HG03439 (cell line): ENCODE results near the gene MCTP1.

Source experiments
- ATAC-seq: cut with Tn5 transposase; IDR thresholded peaks from one replicate; pipeline ENCODE4 v1.9.1; 2021; ENCODE audit warnings: mild to moderate bottlenecking, moderate library complexity; ENCODE audit not compliant: unreplicated experiment

Gene MCTP1

DNA sequence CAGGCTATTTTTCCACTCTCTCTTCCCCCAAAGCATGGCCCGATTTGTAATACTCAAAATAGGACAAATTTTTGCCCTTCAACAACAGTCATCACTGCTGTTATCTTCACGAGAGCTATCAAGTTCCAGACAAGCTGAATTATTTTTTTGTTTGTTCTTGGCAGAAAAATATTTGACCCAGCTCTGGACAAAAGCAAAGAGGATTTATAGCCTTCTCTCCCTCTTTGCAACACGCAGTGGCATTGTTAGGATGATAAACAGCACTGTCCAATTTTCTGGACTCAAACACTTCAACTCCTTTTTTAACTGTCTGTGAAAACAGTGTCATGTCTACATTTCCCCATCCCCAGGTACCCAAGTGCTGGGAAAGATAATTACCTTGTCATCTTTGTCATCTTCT lies 506.2 kb downstream of the MCTP1 start:
- no peak for ATAC-seq

DNA sequence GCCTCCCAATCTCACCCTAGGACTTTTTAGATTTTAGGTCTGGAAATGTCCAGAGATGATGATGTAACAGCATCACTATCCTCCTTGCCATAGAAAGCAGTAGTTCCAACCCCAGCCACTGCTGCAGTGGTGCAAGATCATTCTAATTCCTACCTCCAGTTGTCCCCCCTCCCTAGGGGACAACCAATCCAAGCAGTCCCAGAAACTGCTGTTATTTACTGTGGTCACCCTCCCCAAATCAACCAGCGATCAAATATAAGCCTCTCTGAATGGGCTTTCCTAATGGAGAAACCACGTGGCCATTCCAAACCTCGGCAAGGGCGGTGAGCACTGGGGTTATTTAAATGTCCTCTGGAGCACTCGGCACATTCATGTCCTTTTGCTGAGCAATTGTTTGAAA lies 506.6 kb downstream of the MCTP1 start:
- no peak for ATAC-seq

DNA sequence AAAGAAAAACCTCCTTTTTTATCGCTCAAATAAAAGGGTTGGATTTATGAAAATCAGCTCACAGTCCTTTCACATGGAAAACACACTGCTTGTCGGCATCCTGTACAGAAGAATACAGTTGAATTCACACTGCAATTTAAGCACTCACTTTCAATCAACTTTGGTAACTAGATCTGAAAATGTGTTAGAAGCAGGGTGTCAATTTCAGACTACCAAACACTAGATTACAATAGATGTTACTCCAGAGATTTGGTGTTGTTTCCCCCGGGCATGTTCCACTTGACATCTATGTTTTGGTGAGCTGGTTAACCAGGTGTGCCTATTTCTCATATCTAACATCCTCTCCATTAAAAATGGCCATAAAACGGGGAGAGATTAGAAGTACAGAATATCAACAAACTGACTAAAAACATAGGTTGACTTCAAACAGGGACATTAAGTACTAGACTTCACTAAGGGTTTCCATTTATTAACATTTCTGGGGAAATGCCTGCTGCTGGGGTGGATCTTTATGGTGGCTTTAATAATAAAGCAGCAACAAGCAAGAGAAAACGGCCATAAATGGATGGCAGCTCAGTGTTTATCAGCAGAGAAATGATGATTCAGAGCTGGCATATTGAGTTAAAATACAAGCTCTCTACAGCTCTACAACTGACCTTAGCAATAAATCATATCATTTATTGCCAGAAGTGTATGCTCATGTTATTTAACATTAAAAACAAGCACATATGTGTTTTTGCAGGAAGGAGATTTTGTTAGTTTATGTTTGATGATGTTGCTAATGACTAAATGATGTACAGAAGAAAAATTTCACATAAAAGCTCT lies 507.6 kb downstream of the MCTP1 start:
- ATAC-seq = no peak

DNA sequence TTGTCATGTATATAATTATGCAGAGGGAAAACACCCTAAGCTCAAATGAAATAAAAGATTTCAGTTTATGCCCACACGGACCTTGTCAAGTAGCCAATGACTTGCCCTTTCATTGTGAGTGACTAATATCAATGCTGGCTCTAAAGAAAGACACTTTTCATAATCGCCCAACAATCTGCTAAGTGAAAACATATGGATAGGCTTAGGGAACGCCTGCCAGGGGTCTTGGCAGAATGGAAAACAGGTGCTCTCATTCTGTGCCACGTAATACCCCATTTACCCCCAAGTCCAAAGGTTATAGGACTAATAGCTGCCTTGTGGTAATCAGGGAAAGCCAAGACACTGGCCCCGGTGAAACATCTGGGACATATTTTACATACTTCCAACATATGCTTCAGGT lies 508.7 kb downstream of the MCTP1 start:
- no peak for ATAC-seq

DNA sequence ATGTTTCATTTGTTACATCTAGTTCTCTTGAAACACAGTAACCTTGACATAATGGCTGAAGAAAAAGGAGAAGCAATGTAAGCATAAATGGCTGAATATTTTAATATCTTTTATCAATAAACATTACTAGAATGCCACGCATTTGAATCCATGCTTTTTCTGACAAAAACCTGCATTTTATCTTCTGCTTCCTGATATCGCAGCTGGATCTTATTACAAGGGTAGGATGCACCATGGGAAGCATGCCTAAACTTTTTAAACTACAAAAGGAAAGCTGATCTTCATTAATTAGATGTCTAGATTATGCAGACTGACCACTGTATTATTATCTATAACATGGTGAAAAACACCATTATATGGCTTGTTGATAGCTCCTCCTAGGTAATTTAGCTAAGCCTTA lies 509.8 kb downstream of the MCTP1 start:
- ATAC-seq = no peak

DNA sequence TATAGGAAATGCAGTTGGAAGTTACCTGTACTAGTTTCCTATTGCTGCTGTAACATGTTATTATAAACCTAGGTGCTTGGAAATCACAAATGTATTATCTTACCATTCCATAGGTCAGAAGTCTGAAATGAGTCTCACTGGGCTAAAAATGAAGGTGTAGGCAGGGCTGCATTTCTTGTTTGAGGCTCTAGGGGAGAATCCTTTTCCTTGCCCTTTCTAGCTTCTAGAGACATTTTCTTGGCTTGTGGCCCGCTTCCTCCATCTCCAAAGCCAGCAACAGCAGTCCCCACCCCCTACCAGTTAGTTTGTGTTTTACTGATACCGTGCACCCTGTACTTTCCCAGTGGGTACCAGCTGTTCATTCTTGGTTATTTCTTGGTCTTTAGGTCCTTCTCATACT lies 513.2 kb downstream of the MCTP1 start:
- no peak for ATAC-seq

DNA sequence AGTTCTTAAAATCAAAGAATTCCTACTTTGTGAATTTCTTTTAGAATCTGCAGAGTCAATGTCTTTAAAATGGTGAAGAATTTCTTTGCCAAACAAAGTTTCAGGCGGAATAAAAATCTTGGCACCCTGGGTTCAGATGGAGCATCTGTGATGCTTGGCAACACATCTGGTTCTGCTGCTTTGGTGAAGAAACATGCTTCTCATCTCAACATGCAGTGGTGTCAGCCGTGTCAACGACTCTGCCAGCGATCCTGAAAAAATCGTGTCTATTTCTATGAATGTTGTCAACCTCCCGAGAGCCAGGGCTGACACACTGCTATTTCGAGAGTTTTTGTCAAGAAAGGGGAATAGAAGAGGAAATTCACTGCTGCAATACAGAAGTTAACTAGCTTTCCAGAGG lies 514.9 kb downstream of the MCTP1 start:
- no peak for ATAC-seq

DNA sequence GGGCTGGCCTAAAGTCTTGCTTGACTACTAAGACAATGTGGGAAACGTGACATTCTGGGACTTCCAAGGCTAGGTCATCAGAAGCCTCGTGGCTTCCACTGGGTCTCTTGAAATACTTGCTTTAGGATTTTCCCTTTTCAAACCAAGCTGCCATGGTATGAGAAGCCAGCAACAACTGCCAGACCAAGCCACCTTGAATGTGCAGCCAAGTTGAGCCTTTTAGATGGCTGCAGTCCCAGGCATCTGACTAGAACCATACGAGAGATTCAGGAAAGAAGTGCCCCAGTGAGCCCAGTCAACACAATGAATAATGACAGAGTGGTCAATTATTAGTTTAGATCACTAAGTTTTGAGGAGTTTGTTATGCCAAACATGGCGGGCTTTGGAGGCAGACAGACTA lies 523.1 kb downstream of the MCTP1 start:
- no peak for ATAC-seq

DNA sequence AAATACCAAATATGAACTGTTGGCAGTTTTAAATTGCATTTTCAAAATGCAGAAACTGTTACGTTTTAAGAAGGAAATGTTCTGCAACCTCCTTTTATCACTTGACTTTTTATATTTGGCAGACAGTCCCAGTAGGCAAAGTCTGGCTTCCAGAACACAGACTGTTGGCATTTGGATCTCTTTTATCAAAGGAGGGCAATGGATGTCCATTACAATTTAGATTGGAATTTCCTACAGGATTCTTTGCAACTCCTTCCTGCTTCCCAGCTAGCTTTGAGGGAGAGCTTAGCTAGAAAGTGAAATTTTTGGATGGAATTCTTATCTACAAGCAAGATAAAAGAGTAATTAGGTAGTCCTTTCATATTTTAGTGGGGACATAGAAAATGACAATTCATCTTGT lies 523.8 kb downstream of the MCTP1 start:
- ATAC-seq = no peak

DNA sequence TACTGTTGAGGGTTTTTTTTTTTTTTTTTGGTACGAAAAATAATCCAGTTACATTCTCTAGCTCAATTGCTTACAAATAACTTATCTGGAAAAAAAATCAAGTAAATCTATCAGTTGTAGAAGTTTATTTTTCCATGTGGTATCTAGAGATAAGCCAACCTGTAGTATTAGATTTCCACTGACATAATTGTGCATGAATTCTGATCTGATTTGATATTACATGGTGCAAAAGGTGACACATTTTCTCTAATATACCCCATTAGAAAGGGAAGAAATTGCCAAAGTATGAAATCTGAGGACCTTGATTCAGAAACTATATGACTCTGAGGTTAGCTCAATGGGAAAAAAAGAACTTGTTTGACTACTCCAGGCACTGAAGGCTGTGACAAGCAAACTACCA lies 524.9 kb downstream of the MCTP1 start:
- ATAC-seq = no peak

DNA sequence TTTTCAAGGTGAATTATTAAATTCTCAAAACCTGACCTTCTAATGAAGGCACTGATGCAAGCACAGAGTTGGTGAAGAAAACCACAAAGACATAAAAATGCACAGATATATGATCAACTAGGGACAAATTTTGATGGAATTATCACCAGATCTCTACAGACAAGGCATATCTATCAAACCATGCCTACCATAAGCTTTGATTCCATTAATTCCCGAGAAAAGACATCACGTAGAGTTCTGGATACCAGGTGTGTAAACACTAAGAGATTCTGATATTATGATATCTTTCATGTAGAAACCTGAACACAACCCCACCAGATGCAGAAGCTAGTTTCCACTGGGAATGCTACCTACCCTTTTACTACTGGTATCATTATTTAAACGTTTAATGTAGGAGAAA lies 525.9 kb downstream of the MCTP1 start:
- no peak for ATAC-seq

DNA sequence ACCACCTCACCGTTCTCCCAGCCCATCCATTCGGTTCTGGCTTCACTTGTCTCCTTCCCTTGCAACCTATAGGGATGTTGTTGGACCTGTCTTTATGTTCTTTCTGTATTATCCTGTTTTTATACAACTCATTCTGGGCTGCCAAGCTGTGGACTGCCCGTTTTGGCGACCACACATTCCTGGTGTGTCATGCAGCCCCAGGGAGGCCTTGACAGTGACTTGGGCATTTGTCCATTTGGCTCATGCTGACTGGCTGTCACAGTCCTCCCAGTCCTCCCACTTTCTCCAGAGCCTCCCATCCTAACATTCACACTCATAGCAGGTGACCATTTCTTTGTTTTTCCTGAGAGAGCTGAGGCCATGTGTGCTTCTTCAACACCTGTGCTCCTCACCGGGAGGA lies 530.1 kb downstream of the MCTP1 start:
- ATAC-seq = no peak

DNA sequence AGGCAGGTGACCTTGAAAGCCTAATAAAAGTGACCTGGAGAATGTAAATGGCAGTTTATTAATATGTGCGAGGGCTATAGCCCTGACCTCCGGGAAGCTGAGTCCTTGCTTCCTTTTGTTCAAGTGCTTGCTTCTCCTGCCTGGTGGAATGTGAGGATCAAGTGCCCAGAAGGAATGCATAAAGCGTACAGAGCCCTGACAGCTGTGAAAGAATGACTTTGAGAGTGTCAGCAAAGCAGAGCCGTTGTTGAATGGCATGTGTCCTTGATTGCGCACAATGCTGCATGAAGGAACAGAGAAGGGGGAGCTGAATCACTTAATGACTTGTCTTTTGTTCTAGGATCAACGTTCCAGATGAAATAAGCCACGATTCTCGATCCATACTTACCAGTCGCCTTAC lies 533.4 kb downstream of the MCTP1 start:
- no peak for ATAC-seq

DNA sequence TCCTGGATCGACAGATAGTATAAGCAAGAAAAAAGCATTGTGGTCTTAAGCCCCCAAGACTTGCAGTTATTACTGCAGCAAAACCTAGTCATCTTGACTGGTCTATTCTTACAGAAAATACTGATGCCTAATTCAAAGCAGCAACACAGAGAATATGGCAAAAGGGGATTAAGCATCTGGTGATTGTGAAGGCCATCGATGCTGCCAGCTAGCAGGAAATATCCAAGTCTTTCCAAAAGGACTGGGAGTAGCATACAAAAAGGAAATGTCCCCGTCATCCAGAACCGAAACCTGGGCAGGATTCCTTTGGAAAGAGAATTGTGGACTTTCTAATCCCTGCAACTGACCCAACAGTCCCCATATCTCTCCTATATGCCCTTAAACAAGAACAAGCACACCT lies 534.2 kb downstream of the MCTP1 start:
- ATAC-seq = no peak

DNA sequence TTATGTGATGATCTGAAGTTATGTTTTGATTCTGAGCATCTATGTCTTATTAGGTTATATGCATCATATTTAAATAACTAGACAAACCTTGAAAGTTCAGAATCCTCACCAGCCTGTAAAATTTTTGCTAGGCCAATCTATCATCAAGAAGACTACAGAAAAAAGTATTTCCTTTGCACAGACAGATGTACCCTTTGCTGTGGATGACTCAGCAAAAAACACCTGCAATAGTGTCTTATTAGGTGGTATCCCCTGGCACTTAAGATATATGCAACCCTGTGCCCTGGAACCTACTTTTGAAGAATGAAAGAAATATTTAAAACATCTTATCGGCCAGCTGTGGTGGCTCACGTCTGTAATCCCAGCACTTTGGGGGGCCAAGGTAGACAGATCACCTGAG lies 535.9 kb downstream of the MCTP1 start:
- ATAC-seq = no peak

DNA sequence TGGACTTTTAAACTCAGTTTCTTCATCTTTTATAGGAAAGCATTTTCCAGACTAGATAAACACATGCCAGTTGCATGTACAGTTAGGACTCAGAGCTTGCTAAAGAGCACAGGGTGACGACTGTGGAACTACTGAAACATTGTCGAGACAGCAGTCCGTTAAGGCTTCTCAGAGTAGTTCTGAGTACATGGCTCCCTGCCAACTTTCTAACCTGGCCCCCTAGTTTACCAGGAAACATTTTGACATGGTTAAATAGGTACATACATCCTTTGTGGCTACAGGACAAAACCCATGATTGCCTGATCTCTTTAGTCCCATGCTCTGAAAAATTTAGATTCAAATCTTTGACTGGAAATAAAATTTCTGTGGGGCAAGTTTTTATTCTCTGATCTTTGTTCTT lies 536.7 kb downstream of the MCTP1 start:
- ATAC-seq = no peak

DNA sequence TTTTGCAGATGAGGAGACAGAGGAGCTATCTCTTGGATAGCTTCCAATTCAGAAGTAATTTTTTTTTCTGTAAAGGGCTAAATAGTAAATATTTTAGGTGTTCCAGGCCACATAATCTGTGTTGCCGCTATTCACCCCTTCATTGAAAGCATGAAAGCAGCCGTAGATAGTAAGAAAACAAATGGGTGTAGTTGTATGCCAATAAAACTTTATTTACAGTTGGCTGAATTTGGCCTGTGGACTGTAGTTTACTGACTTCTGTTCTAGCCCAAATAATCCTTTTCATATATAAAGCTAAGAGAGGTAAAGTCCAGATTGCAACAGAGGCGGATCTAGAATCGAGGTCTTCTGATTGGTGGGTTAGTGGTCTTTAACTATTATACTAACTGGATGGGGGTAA lies 537.5 kb downstream of the MCTP1 start:
- ATAC-seq = no peak

DNA sequence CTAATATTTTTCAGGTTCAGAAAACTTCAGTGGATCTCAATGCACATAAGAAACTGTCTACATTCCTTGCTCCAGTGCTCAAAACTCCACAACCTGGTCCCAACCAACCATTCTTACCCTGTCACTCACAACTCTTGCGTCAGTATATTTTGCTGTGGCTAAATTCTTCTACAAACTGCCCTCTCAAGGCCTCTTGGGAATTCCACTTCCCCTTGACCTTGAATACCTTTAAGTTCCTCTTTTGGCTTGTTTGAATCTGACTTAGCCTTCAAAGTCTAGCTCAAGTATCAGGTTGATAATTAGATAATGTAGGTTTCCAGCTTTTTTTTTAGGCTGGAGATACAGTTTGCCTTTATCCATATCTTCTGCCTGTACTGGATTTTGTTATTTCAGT lies 538.2 kb downstream of the MCTP1 start:
- no peak for ATAC-seq

DNA sequence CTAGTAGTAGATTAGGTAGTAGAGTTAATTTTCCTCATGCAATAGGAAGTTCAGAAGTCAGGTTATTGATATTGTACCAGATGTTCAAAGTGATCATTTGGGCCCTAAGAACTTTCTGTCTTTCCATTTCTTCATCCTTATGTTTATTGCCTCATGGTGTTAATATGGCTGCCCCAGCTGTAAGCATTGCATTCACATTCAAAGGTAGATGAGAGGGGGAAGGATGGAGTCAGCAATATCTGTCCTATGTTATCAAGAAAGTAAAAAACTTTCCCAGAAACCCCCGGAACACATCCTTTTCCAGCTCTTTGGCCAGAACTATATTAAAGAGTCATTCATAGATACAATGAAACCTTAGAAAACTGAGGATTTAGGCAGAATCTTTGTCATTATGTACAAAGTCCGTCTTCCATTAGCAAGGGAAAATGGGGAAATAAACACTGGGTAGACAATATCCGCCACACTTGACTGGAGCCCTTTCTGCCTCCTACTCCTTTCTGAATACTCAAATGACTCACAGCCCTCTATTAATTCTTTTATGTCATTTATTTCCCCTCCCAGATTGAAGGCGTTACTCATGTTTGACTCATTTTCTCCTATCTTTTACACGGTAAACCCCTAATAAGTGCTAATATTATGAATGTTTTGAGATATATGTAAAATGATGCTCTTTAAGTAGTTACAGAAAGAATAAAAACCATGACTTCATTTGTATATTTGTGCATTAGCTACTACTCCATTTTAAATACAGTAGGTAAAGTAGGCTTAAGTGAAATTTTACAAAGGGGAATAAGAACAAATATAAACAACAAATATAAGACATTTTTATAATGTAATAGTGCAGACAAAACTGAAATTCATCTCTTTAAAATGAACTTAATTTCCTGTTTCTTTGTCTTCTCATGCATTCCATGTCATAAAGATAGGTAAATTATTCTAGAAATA lies 538.8 kb downstream of the MCTP1 start:
- ATAC-seq = peak; percentile 87

DNA sequence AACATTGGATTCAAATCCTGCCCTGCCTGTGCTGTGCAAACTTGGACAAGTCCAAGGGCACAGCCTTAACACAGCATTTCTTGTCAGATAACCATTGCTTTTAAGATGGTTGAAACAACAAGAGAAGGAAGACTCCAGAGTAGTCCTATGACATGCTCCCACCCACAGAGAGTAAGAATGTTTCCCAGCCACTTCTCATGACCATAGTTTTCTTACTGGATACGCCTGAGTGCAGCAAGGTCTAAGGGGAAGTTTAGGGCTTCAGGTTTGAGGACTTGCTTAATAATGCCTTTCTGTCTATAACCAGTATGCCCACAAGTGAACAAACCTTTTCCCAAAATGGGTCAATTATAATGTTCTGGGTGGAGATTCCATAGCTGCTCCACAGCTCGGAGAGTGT lies 540.0 kb downstream of the MCTP1 start:
- no peak for ATAC-seq

DNA sequence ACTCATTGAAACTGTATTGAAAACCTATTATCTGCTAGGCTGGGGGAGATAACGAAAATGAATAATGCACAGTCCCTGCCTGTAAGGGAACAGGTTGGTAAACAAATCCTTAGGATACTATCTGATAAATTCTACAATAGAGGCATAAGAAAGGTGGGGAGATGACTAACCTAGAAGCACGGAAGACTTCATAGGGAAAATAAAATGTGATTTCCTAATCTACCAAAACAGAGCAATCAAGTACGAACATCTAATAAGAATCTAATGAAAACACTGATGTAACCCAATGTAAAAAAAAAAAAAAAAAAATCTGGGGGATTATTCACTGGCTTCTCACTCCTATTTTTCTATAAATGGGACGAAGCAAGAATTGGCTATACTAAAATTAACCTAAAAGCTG lies 542.0 kb downstream of the MCTP1 start:
- no peak for ATAC-seq

DNA sequence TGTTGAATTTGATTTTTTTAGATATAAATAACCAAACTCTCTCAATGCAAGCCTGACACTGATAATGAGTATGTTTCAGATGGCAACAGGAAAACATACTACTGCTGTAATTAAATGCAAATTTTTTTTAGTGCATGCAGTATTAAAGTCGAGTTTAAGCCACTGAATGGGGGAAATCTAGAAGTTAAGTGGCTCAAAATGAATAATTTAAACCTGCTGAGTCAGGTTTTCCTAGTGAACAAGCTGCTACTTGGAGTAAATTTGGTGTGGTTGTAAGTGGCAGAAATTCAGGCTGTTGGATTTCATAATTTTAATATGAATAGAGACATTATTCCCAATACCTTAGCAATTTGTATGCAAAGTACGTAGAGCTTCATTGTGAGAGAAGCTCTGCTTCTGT lies 544.6 kb downstream of the MCTP1 start:
- ATAC-seq = no peak
